ENCODE data around the gene NLRP13. TPM values are rescaled to one million over a fixed set of nuclear protein-coding genes. Genes with fewer than 3 reads are reported as not detected.

Gene NLRP13
- polyA plus RNA-seq, 1 experiment = not detected

DNA sequence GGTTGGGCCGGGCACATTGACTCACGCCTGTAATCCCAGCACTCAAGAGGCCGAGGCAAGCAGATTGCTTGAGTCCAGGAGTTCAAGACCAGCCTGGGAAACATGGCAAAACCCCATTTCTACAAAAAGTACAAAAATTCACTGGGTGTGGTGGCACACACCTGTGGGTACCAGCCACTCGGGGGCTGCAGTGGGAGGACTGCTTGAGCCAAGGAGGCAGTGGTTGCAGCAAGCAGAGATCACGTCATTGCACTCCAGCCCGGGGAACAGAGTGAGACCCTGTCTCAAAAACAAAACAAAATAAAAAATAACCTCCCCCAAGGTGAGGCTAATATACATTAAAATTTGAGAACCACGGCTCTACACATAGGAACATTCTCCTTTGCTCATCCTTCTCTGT, 24.9 kb downstream of the NLRP13 start:
- no peak overlapping the region for H3K4me3 ChIP-seq (ENCODE audit: low read depth, low read length)
- no peak for DNase-seq (ENCODE audit: low read depth, low spot score)
- no peaks in the 10 kb centered on the region for H3K27me3 ChIP-seq (ENCODE audit: control insufficient read depth, insufficient read depth, low read length)
- CTCF ChIA-PET = no interaction called here
- peaks cover 54% of the 10 kb centered on the region for H3K9me3 ChIP-seq (ENCODE audit: control insufficient read depth, insufficient read depth, low read length)
- no peak overlapping the region for H3K27ac ChIP-seq (ENCODE audit: low read depth, low read length)
- POLR2A ChIA-PET = no interaction called here
- TF ChIP-seq, protein P1, sequence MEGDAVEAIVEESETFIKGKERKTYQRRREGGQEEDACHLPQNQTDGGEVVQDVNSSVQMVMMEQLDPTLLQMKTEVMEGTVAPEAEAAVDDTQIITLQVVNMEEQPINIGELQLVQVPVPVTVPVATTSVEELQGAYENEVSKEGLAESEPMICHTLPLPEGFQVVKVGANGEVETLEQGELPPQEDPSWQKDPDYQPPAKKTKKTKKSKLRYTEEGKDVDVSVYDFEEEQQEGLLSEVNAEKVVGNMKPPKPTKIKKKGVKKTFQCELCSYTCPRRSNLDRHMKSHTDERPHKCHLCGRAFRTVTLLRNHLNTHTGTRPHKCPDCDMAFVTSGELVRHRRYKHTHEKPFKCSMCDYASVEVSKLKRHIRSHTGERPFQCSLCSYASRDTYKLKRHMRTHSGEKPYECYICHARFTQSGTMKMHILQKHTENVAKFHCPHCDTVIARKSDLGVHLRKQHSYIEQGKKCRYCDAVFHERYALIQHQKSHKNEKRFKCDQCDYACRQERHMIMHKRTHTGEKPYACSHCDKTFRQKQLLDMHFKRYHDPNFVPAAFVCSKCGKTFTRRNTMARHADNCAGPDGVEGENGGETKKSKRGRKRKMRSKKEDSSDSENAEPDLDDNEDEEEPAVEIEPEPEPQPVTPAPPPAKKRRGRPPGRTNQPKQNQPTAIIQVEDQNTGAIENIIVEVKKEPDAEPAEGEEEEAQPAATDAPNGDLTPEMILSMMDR (IDR thresholded peaks at IDR 0.05; ENCODE audit: low read depth, low read length) = no peak

DNA sequence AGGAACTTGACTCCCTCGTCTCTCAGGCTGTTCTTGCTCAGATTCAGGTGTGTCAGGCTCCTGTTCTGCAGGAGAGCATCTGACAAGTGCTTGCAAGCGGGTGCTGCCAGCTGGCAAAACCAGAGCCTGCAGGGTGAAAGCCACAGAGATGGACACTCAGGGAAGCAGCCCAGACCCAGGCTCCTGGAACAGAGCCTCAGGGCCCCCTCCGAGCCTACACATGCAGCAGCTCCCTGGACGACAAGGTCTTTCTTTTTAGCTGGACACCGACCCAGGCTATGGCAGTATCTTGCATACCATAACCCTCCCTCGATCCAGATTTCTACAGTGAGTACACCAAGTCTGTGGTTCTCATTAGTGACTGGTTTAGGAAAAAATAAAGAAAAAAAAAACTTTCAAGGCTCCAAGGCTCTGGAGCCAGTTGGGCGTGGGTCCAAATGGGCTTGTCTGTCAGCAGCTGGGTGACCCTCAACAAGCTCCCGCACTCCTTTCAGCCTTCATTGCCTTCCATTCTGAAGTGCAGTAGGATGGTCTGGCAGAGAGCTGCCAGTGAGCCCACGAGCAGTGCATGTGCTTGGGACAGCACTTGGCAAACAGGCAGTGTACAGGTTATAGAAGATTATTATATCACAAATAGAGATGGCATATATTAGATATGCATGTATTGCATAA, 29.9 kb downstream of the NLRP13 start:
- Histone ChIP-seq H3K4me3 (ENCODE audit: low read depth, low read length) (no peak overlapping the region), H3K27ac (ENCODE audit: low read depth, low read length) (no peak overlapping the region), H3K9me3 (ENCODE audit: control insufficient read depth, insufficient read depth, low read length) (peaks cover 66% of the 10 kb centered on the region), H3K27me3 (ENCODE audit: control insufficient read depth, insufficient read depth, low read length) (no peaks in the 10 kb centered on the region)
- CTCF ChIA-PET = no interaction called here
- POLR2A ChIA-PET = interaction anchor here (0.6 kb wide), 1 partner anchor 23 kb away, joined by 3 read pairs; no protein-coding TSS in a partner anchor
- TF ChIP-seq, protein P1 (IDR thresholded peaks at IDR 0.05; ENCODE audit: low read depth, low read length) = no peak
- no peak for DNase-seq (ENCODE audit: low read depth, low spot score)

DNA sequence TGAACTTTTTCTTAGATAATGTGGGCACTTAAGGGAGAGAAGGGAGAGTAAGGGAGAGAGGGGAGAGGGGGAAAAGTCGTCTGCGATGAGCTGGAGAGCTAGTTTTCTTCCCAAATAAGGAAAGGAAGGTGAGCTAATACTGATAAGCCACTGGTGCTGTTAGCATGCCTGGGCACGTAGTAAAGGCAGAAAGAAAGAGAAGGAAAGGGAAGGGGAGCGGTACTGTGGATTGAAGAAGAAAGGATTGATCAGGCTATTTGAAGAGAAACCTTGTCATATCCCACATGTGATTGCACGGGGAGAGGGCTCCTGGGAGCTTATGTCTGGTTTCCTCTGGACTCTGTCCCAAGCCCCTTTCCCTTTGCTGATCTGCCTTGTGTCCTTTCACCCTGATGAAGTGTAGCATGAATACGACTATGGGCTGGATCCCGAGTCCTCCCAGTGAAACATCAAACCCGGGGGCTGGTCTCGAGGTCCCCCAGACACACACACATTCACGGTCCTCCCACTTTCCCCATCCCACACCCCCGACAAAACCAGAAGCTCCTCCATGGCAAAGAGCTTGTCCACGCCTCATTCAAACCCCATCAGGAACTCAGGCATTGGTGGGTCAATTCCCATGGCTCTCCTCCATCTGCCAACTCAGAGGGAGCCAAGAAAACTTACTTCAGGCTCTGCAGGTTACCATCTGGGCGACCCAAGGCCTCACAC, 30.6 kb downstream of the NLRP13 start:
- ChIA-PET POLR2A (no interaction called here), CTCF (no interaction called here)
- H3K27me3 ChIP-seq (ENCODE audit: control insufficient read depth, insufficient read depth, low read length) = no peaks in the 10 kb centered on the region
- DNase-seq (ENCODE audit: low read depth, low spot score) = no peak
- TF ChIP-seq, protein P1 (IDR thresholded peaks at IDR 0.05; ENCODE audit: low read depth, low read length) = no peak
- H3K27ac ChIP-seq (ENCODE audit: low read depth, low read length) = no peak overlapping the region
- H3K4me3 ChIP-seq (ENCODE audit: low read depth, low read length) = no peak overlapping the region
- H3K9me3 ChIP-seq (ENCODE audit: control insufficient read depth, insufficient read depth, low read length) = peaks cover 62% of the 10 kb centered on the region

DNA sequence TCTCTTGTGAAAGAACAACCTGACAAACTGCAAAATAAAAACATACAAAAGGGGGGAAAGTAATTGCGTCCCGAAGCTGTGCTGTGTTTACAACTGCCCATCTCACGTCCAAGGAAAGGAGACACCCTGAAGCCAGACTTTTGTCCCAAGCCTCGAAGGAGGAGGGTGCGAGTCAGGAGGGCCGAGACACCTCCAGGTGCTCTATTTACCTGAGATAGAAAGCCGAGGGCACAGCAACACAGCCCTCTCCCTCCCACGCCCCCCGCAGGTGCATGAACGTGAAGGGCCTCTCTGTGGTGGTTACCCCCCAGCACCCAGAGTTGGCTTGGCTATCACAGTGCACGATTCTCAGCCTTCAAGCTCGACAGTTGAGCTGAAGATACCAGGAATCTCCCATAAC, 33.2 kb downstream of the NLRP13 start:
- DNase-seq (ENCODE audit: low read depth, low spot score) = no peak
- ChIA-PET POLR2A (no interaction called here), CTCF (no interaction called here)

DNA sequence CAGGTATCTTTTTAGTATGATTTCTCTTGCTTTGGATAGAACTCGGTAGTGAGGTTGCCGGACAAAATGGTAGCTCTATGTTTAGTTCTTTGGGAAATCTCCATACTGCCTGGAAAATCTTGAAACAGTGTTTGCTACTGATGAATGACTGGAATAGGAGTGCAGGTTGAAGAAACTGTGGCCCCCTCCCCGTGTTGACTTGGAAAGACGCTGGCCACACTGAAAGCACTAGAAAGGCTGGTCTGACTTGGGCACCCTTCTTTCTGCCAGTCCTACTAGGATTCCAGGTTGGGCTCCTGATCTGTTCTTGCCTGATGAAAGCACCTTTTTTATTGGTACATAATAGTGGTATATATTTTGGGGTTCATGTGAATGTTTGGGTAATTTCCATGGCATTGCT, 49.5 kb downstream of the NLRP13 start:
- POLR2A ChIA-PET = no interaction called here
- Histone ChIP-seq H3K4me3 (ENCODE audit: low read depth, low read length) (no peak overlapping the region), H3K9me3 (ENCODE audit: control insufficient read depth, insufficient read depth, low read length) (peaks cover 30% of the 10 kb centered on the region), H3K27ac (ENCODE audit: low read depth, low read length) (no peak overlapping the region), H3K27me3 (ENCODE audit: control insufficient read depth, insufficient read depth, low read length) (no peaks in the 10 kb centered on the region)
- TF ChIP-seq, protein P1 (IDR thresholded peaks at IDR 0.05; ENCODE audit: low read depth, low read length) = no peak
- no peak for DNase-seq (ENCODE audit: low read depth, low spot score)
- CTCF ChIA-PET = no interaction called here

More for the DNA sequence above, 33.2 kb downstream of the NLRP13 start:
- TF ChIP-seq, protein P1 (IDR thresholded peaks at IDR 0.05; ENCODE audit: low read depth, low read length) = no peak
- no peak overlapping the region for H3K4me3 ChIP-seq (ENCODE audit: low read depth, low read length)
- H3K27me3 ChIP-seq (ENCODE audit: control insufficient read depth, insufficient read depth, low read length) = no peaks in the 10 kb centered on the region
- no peak overlapping the region for H3K27ac ChIP-seq (ENCODE audit: low read depth, low read length)
- H3K9me3 ChIP-seq (ENCODE audit: control insufficient read depth, insufficient read depth, low read length) = peaks cover 63% of the 10 kb centered on the region

All from AG04450 (cell line).